SU-DHL-6 (cell line): ENCODE measurements around the gene NDUFC1.

ENCODE experiments used
- EZH2phosphoT487 ChIP-seq: fragments of 200-600 bp; sonication (generic), shearing (Covaris generic); conservative IDR thresholded peaks from 2 replicates; pipeline ENCODE4 v1.6.1; 2018; ENCODE audit warnings: mild to moderate bottlenecking, antibody characterized with exemption, low read length, moderate library complexity, mixed read lengths
- TF ChIP-seq, protein P1 (sequence below): fragments of 200-600 bp; sonication (generic); IDR thresholded peaks from one replicate; pipeline ENCODE4 v1.5.1; 2017; ENCODE audit warnings: antibody characterized with exemption, mild to moderate bottlenecking, low read length, moderate library complexity; ENCODE audit not compliant: insufficient read depth, poor library complexity, severe bottlenecking

DNA sequence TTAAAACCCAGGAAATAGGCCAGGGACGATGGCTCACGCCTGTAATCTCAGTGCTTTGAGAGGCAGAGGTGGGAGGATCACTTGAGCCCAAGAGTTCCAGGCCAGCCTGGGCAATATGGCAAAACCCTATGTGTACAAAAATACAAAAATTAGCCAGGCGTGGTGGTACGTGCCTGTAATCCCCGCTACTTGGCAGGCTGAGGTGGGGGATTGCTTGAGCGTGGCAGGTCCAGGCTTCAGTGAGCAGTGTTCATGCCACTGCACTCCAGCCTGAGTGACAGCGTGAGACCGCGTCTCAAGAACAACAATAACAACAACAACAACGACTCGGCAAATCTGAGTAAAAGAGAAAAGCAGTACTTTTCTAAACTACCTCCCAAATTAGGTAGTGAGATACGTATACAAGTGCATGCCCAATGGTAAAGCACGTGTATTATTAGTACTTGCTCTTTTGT, 13.0 kb upstream of the NDUFC1 start:
- TF ChIP-seq, protein P1, sequence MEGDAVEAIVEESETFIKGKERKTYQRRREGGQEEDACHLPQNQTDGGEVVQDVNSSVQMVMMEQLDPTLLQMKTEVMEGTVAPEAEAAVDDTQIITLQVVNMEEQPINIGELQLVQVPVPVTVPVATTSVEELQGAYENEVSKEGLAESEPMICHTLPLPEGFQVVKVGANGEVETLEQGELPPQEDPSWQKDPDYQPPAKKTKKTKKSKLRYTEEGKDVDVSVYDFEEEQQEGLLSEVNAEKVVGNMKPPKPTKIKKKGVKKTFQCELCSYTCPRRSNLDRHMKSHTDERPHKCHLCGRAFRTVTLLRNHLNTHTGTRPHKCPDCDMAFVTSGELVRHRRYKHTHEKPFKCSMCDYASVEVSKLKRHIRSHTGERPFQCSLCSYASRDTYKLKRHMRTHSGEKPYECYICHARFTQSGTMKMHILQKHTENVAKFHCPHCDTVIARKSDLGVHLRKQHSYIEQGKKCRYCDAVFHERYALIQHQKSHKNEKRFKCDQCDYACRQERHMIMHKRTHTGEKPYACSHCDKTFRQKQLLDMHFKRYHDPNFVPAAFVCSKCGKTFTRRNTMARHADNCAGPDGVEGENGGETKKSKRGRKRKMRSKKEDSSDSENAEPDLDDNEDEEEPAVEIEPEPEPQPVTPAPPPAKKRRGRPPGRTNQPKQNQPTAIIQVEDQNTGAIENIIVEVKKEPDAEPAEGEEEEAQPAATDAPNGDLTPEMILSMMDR, result no peak
- TF ChIP-seq EZH2phosphoT487, result no peak
